Effector CD8-positive, alpha-beta T cell (primary cell): ENCODE data around the gene DCAF8.
A peak's percentile ranks its signal among the peaks of the same experiment; 100 is the strongest.

ENCODE experiments used
- DNase-seq: peaks from one replicate; lab custom pipeline; 2025; lab: John Stamatoyannopoulos, UW

The DCAF8 gene

DNA sequence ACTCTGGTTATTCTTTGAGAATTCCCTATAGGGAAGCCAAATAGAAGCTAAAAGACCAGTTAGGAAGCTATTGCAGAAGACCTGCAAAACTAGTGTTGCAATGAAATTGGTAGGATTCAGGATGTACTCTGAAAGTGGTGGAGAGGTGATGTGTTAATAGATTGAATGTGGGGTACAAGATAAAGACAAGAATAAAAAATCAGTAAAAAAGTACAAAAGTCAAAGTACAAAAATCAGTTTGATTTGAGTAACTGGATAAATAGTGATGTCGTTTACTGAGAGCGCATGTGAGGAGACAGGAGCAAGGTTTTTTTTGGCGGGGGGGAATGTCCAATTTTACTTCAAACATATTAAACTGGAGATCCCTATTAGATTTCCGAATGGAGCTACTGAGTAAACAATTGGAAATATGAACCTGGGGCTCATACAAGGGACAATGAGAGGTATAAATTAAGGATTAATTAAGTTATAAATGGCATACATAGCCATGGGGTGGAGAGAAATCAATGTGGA, 2.5 kb upstream of the DCAF8 start:
- DNase-seq, result no peak

- peak; percentile 53 for DNase-seq
These were observed 825 bp downstream of the DCAF8 start for GRCh38 chr1:160261556-160261892.

- no peak for DNase-seq
These were observed 1.7 kb downstream of the DCAF8 start for GRCh38 chr1:160260406-160261382.

- no peak for DNase-seq
These were observed 4.1 kb downstream of the DCAF8 start for GRCh38 chr1:160258177-160258798.

DNA sequence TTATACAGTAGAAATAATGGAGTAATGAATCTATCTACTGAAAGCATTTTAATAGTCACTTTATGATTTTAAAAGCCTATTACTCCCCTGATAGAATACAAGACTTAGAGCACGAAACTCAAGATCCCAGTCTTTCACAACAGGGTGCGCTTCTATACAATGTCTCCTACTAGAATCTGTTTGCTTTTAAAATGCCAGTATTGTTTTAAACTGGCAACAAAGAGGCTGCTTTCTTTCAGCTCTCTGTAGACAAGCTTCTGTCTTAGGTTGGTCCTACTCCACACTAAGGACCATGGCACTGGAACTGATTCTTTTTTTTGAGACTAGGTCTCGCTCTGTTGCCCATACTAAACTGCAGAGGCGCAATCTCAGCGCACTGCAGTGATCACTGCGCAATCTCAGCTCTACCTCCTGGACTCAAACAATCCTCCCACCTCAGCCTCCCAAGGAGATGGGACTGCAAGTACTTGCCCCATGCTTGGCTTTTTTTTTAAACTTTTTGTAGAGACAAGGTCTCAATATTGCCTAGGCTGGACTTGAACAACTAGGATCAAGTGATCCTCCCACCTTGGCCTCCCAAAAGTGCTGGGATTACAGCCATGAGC, 4.8 kb downstream of the DCAF8 start:
- DNase-seq, result no peak

GRCh38 chr1:160256396-160257046, 5.8 kb downstream of the DCAF8 start:
- DNase-seq, result no peak

DNA sequence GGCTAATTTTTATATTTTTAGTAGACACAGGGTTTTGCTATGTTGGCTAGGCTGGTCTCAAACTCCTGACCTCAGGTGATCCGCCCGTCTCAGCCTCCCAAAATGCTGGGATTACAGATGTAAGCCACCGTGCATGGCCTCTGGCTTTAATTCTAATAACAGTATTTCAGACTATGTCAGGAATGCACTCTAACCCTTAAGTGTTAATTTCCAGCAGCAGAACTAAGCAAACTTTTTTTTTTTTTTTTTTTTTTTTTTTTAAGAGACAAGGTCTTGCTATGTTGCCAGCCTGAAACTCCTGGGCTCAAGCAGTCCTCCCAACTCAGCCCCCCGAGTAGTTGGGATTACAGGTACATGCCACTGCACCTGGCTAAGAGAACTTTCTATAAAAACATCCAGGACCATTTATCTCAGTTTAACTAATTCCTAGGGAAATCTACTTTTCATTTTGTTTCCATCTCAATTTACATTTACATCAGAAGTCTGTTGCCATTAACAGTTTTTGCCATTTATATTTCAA, 6.5 kb downstream of the DCAF8 start:
- no peak for DNase-seq

DNA sequence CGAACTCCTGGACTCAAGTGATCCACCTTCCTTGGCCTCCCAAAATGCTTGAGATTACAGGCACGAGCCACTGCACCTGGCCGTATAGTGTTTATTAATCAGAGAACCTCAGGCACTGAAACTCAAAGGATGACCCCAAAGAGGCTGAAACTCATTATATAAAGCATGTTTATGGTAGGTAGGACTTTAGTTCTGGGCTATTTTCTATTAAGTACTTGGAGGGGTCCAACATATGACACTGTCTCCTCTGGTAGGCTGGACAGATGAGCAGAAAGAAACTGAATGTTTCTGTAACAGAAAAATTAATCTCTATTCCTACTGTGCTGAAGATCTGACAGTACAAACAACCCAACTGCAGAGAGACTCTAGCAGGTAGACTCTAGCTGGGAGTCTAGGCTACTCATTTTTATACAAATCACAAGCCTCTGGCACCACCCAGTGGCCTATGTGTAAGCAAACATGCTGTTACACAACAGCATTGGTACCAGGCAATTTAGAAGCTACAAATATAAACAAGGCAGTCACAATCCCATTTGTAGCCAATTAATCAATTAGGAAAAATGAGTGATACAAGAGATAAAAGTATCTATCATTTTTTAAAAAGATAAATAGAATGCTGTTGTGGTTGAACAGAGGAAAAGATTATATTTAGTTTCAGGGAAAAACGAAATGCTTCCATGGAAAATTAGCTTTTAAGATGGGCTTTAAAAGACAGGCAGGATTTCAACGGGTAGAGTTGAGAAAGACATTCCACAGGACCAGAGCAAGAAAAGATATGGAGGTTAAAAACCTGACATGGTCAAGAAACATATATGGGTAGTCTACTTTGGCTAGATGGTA, 10.4 kb downstream of the DCAF8 start:
- DNase-seq, result peak; percentile 34

DNA sequence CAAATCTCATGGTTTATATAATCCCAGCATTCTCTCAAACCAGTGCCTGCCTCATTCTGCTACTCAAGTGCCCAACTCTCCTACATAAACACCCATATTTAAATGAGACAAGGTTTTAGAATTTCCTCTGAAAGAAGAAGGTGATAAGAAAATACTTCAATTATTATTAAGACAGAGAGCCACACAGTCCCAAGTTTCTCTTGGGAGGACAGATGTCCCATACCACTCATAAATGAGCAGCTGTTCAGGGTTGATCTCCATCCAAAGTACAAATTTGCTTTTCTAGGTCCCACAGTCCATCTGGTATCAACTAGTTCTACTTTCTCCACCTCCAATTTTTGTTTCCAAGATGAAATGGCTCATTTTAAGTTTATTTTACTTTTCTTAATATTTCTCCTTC, 11.3 kb downstream of the DCAF8 start:
- DNase-seq, result no peak

DNA sequence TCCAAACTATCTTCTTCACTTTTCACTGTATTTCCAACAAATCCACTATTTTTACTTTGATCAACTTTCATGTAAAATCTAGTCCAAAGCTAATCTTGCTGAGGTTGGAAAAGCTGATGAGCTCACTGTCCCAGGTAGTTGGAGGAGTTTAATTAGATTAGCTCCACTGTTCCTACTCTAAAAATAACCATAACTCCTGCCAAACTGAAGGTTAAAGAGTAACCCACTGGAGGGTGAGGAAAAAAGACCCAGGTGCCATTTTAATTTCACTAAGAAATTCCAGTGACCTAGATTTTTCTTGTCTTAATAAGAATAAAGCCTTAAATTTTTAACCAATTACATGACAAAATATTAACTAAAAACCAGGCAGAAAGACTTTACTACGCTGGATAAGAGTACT, 15.3 kb downstream of the DCAF8 start:
- DNase-seq, result no peak

DNA sequence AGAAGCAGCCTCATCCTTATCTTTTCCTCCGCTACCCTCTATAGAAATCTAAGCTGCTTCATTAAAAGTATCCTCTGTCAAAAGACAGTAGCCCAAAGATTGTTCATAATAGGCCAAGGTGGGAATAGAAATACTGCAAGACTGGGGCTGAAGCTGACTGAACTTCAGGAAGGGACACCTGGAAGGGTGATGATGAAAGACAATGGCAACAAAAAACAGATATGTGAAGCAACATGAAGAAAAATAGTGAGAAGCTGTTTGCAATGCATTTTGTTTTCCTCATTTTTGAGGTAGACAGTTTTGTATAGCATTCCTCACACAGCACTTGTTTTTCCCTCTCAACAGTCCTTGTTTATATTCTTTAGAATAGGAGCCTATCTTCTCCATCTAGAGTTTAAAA, 16.9 kb downstream of the DCAF8 start:
- DNase-seq, result no peak

GRCh38 chr1:160244209-160244608, 18.1 kb downstream of the DCAF8 start:
- DNase-seq, result no peak

GRCh38 chr1:160243767-160244166, 18.6 kb downstream of the DCAF8 start:
- no peak for DNase-seq

DNA sequence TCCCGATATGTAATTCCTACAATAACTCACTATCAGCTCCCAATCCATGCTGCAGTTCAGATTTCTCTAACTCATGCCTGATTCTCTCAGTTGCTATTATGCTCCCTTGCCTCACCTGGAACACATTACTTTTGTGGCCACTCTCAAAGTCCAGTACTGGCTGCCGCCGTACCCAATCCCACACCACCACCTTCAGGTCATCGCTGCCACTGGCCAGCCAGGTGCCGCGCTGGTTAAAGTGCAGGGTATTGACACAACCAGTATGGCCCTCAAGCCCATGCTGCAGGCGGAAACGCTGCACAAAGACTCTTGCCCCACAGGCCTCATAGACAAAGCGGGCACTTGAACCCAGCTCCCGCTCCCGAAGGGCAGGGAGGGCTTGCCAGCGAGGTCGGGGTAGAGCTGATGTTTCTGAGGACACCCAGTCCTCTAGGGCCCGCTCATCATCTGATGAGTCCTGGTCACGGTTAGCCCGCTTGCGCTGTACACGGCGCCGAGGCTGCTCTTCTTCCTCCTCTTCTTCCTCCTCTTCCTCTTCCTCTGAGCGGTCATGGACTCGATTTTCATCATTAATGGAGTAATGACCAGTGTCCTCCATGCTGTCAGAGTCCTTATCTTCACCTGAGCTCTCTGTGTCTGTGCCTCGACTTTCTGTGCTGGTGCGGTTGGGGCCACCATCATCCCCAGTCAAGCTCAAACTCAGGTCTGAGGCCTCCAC, 22.6 kb downstream of the DCAF8 start:
- no peak for DNase-seq

GRCh38 chr1:160238408-160238807, 23.9 kb downstream of the DCAF8 start:
- no peak for DNase-seq

- DNase-seq, result no peak
These were observed 24.8 kb downstream of the DCAF8 start for GRCh38 chr1:160237558-160237957.

DNA sequence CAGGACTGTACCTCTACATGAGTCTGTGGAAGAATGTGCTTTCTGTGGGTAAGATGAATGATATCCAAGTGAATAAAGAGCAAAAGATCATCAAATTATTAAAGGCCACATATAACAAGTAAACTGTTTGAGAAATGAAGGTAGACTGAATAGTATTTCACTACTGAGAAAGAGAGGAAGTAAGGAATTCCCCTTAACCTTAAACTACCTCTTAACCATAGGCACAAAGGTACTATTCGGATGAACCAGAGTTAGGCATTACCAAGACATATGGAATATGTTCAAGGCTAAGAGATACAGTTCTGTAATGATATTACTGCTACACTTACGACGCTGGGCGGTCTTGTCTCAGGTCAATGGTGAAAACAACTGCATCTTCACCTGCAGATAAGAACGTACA, 25.5 kb downstream of the DCAF8 start:
- no peak for DNase-seq

DNA sequence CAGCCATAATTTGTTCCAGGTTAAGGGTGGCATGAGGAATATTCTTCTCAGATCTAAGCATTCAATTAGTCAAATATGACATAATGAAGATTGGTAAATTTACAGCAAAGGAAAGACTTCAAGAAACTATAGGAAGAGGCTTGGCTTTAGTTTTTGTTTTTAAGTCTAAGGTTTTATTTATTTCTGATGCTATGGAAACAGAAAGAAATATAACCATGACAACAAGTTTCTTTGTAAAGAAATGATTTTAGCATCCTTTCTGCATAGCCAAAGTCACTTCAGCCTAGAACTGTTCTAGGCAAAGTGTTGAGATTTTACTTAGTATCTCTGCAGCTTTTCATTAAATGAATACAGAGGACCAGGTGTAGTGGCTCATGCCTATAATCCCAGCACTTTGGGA, 29.4 kb downstream of the DCAF8 start:
- no peak for DNase-seq

DNA sequence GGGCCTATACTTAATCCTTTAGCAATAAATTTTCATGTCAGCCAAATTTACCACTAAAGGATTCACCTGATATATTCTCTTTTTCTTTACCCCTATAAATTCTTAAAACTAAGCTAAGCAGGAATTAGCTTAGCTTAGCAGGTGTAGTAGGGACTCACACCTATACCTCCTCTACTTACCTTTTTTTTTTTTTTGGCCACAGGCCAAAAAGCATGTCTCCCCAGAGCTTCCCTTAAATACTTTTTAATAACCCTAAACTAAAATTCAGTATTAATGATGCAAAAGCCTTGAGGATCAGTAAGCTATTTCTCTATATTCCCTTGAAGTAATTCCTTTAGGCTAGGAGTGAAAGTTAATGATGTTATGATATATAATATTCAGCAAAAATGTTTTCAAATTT, 33.9 kb downstream of the DCAF8 start:
- DNase-seq, result no peak

- no peak for DNase-seq
These were observed 34.8 kb downstream of the DCAF8 start for GRCh38 chr1:160227561-160227960.
